ENCODE measurements around the gene COLQ. TPM values are rescaled to one million over a fixed set of nuclear protein-coding genes. Genes with fewer than 3 reads are reported as not detected.
"Not testable (repeated sequence)": the region's sequence is repeated elsewhere in the genome, so short reads cannot be mapped to it uniquely, and the experiment has no call there.

The COLQ gene
- polyA plus RNA-seq, 2 of the 4 experiments (the other 2 are of a cell fraction): 0.71 to 1.1 TPM

- Histone ChIP-seq H3K4me1 (no peaks in the 10 kb centered on the region), H3K4me3 (no peak overlapping the region), H3K9me3 (no peaks in the 10 kb centered on the region), H3K4me2 (no peak overlapping the region), H3K27ac (no peak overlapping the region)
- TF ChIP-seq BHLHE40 (IDR thresholded peaks at IDR 0.05; ENCODE audit: low read depth, low read length) (no peak), PHF8 (IDR thresholded peaks at IDR 0.05; ENCODE audit: borderline replicate concordance, low read depth) (no peak), CBX2 (IDR thresholded peaks at IDR 0.05; ENCODE audit: borderline replicate concordance, low read depth) (no peak), NR3C1 (IDR thresholded peaks at IDR 0.05) (no peak), TFCP2L1 (CRISPR knock-in tag; IDR thresholded peaks at IDR 0.05) (no peak), EHF (CRISPR knock-in tag; IDR thresholded peaks at IDR 0.05) (no peak), ELK1 (IDR thresholded peaks at IDR 0.05; ENCODE audit: low read depth, low read length) (no peak)
- TF ChIP-seq, protein P1, sequence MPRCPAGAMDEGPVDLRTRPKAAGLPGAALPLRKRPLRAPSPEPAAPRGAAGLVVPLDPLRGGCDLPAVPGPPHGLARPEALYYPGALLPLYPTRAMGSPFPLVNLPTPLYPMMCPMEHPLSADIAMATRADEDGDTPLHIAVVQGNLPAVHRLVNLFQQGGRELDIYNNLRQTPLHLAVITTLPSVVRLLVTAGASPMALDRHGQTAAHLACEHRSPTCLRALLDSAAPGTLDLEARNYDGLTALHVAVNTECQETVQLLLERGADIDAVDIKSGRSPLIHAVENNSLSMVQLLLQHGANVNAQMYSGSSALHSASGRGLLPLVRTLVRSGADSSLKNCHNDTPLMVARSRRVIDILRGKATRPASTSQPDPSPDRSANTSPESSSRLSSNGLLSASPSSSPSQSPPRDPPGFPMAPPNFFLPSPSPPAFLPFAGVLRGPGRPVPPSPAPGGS (IDR thresholded peaks at IDR 0.05): no peak
- 73% methylated on average over 7 of the region's 7 CpGs for WGBS (ENCODE audit: missing lambda C conversion rate)
- ChIA-PET CTCF (interaction anchor here (0.7 kb wide), 1 partner anchor 475 kb away, joined by 3 read pairs; no protein-coding TSS in a partner anchor), POLR2A (no interaction called here)
- FAIRE-seq (no peak), DNase-seq (ENCODE audit: low read depth in 1 of 2, low spot score in 1 of 2) (no peak), ATAC-seq (no peak)
Measured at GRCh38 chr3:15458212-15458780, 63.2 kb downstream of the COLQ start.

DNA sequence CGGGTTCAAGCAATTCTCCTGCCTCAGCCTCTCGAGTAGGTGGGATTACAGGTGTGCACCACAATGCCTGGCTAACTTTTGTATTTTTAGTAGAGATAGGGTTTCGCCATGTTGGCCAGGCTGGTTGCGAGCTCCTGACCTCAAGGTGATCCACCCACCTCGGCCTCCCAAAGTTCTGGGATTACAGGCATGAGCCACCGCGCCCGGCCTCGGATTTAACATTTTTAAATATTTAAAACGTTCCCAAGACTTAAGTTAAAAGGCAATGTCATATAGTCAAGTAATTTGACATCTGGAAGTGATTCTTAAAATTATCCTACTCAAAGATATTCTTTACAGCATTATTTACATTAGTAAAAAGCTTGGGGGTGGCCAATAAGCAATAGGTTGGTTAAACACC is 64.6 kb downstream of the COLQ start:
- H3K4me3 ChIP-seq; H3K4me1 ChIP-seq; POLR2A ChIA-PET; DNase-seq (ENCODE audit: low read depth in 1 of 2, low spot score in 1 of 2); H3K4me2 ChIP-seq; H3K27ac ChIP-seq; ATAC-seq; CTCF ChIA-PET; FAIRE-seq; H3K9me3 ChIP-seq: not testable (repeated sequence)
- WGBS (ENCODE audit: missing lambda C conversion rate): 66% methylated on average over 10 of the region's 10 CpGs

GRCh38 chr3:15456321-15456720 is 65.2 kb downstream of the COLQ start:
- POLR2A ChIA-PET: no interaction called here
- no peak for FAIRE-seq
- CTCF ChIA-PET: interaction anchor here (1.7 kb wide), 1 partner anchor 254 kb away, joined by 4 read pairs; no protein-coding TSS in a partner anchor

More at GRCh38 chr3:15456321-15456720, 65.2 kb downstream of the COLQ start:
- H3K4me2 ChIP-seq: no peak overlapping the region
- no peak overlapping the region for H3K27ac ChIP-seq
- no peak for ATAC-seq
- TF ChIP-seq, protein P2, sequence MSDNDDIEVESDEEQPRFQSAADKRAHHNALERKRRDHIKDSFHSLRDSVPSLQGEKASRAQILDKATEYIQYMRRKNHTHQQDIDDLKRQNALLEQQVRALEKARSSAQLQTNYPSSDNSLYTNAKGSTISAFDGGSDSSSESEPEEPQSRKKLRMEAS (IDR thresholded peaks at IDR 0.05): no peak
- TF ChIP-seq POLR2A (IDR thresholded peaks at IDR 0.05; ENCODE audit: low read length) (no peak), RNF2 (IDR thresholded peaks at IDR 0.05; ENCODE audit: borderline replicate concordance, low read depth) (no peak), GATA3 (IDR thresholded peaks at IDR 0.05; ENCODE audit: borderline replicate concordance) (no peak), REST (IDR thresholded peaks at IDR 0.05) (no peak), KDM1A (IDR thresholded peaks at IDR 0.05; ENCODE audit: low read depth) (no peak)
- DNase-seq (ENCODE audit: low read depth in 1 of 2, low spot score in 1 of 2): no peak
- H3K4me1 ChIP-seq: no peaks in the 10 kb centered on the region
- WGBS (ENCODE audit: missing lambda C conversion rate): 96% methylated on average over 2 of the region's 2 CpGs
- H3K9me3 ChIP-seq: no peaks in the 10 kb centered on the region
- H3K4me3 ChIP-seq: no peak overlapping the region
